Measurements from ENCODE around the gene SWT1. TPM values are rescaled to one million over a fixed set of nuclear protein-coding genes. Genes with fewer than 3 reads are reported as not detected.
"Not testable (repeated sequence)": the region's sequence is repeated elsewhere in the genome, so short reads cannot be mapped to it uniquely, and the experiment has no call there.

Gene SWT1
- total RNA-seq, 1 donor from 2014 or later = 2.2 TPM

- intact Hi-C loops (cut with micrococcal nuclease) = loop anchor here (1.0 to 5.0 kb wide), 14 partner anchors 22 to 1058 kb away; partner anchors contain the start of genes EDEM3, NIBAN1, ODR4 and RNF2
Observed at GRCh38 chr1:185317034-185317885, 160.3 kb downstream of the SWT1 start, which contains the start of gene IVNS1ABP. TSS of gene IVNS1ABP (minus strand) at chr1:185317243. CDS start at chr1:185309493, 7,750 bp downstream.

DNA sequence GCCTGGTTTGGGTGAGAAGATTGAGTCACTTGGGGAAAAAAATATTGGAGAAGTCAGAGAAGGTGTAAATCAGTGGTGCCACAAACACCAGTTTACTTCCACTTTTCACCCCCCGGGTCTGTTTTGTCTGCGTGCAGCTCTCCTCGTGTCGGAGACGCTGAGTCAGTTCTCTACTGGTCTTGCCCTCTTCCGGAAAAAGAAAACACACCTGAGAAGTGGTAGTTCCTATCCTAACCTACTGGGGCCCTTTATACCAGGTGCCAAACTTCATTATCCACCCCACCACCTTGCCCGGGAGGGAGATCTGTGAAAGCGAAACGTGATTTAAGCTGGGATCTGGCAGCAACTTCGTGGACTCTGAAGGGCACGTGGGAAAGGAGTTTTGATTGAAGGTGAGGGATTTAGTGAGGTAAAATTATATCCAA is 160.9 kb downstream of the SWT1 start:
- intact Hi-C loops (cut with micrococcal nuclease) = loop anchor here (1.0 to 5.0 kb wide), 14 partner anchors 21 to 1057 kb away; partner anchors contain the start of genes EDEM3, NIBAN1, ODR4 and RNF2

- intact Hi-C loops (cut with micrococcal nuclease) = loop anchor here (5.0 kb wide), 2 partner anchors 346 to 511 kb away; partner anchors contain the start of gene NIBAN1
Observed at GRCh38 chr1:185318431-185319138, 161.6 kb downstream of the SWT1 start.

DNA sequence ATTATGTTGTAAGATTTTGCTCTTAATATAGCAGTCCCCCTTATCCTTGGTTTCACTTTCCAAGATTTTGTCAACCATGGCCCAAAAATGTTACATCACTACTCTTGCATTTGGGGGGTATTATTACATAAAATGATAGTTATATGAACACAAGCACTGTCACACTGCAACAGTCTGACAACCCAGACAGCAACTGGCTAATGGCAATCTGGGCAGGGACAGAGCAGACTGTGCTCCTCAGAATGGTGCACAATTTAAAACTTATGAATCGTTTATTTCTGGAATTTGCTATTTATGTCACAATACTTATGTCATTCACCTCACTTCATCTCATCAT is 162.1 kb downstream of the SWT1 start:
- intact Hi-C loops (cut with micrococcal nuclease) = loop anchor here (5.0 kb wide), 2 partner anchors 347 to 512 kb away; partner anchors contain the start of gene NIBAN1

GRCh38 chr1:185321104-185321503 is 164.1 kb downstream of the SWT1 start:
- intact Hi-C loops (cut with micrococcal nuclease) = not testable (repeated sequence)

DNA sequence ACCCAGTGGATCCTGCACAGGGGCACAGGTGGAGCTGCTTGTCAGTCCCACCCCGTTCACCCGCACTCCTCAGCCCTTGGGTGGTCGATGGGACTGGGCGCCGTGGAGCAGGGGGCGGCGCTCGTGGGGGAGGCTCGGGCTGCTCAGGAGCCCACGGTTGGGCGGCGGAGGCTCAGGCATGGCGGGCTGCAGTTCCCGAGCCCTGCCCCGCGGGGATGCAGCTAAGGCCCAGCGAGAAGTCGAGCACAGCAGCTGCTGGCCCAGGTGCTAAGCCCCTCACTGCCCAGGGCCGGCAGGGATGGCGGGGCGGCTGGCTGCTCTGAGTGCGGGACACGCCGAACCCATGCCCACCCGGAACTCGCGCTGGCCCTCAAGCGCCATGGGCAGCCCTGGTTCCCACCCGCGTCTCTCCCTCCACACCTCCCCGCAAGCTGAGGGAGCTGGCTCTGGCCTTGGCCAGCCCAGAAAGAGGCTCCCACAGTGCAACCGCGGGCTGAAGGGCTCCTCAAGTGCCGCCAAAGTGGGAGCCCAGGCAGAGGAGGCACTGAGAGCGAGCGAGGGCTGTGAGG is 164.8 kb downstream of the SWT1 start:
- intact Hi-C loops (cut with micrococcal nuclease) = not testable (repeated sequence)

GRCh38 chr1:185322636-185323035 is 165.7 kb downstream of the SWT1 start:
- intact Hi-C loops (cut with micrococcal nuclease) = no loop called here

DNA sequence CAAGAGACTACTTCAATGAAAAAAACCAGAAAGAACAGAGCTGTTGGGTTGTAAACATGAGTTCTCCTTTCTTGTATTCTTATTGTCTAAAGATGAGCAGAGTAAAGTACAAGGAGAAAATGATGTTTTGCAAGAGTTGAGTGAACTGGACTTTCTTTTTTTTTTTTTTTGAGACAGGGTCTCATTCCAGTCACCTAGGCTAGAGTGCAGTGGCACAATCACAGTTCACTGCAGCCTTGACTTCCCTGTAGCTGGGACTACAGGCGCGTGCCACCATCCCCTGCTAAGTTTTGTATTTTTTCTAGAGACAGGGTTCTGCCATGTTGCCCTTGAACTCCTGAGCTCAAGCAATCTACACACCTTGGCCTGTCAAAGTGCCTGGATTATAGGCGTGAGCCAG is 167.2 kb downstream of the SWT1 start:
- intact Hi-C loops (cut with micrococcal nuclease) = no loop called here

GRCh38 chr1:185325413-185325812 is 168.4 kb downstream of the SWT1 start:
- intact Hi-C loops (cut with micrococcal nuclease) = no loop called here

GRCh38 chr1:185328255-185328654 is 171.3 kb downstream of the SWT1 start:
- intact Hi-C loops (cut with micrococcal nuclease) = no loop called here

DNA sequence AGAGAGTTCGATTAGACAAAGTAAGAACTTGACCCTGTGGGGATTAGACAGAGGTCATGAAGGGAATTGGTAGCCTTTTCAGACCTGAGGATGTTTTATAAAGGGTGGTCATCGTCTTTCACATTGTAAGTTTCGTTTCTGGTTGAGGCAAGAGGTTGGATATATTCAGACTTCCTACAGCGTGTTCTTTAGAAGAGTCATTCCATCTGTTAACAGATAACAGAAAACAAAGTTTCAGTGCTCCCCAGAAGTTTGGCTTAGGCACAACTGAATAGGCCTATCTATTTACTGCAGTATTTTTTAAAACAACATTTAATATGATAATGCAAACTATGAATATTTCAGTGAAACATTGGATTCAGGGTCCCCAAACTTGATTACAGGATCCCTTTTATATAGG is 177.2 kb downstream of the SWT1 start:
- intact Hi-C loops (cut with micrococcal nuclease) = no loop called here

GRCh38 chr1:185337246-185337645 is 180.3 kb downstream of the SWT1 start:
- intact Hi-C loops (cut with micrococcal nuclease) = no loop called here

DNA sequence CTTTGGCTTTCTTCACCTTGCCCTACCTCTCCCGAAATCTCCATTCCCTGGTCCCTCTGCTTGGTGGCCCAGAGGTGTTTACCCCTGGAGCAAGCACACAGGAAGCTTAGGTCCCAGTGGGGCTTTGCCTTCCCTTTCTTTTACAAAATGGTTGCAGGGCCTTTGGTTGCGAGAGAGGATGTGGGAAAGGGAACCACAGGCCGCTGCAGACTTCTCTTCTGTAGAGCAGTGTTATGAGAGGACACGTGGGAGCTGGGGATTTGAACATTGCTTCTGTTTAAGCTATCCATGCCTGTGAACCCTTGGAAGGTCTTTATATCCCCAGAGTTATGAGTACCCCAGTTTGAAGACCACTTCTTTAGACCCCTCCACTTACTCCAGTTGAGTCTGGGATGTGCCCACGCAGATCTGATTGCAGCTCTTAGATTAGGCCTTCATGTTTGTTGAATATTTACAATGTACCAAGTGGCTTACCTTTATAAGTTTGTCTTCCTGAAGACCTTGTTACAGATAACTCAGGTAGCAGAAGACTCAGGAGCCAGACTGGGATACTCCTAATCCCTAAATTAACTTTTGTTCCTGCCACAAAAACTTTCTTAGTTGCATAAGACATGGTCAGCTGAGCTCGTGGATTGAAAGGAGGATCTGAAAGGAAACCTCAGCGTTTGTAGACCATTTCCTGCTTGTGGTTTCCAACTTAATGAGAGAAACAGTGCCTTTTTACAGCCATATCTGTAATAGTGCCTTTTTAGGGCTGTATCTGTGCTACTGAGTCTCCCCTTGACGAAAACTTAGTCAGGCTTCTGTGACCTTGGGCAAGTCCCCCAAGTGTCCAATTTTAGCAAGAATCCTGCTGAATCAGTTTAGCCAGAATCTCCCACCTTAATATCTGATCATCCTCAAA is 182.0 kb downstream of the SWT1 start:
- intact Hi-C loops (cut with micrococcal nuclease) = loop anchor here (1.0 kb wide), 4 partner anchors 22 to 221 kb away; partner anchors contain the start of gene IVNS1ABP

DNA sequence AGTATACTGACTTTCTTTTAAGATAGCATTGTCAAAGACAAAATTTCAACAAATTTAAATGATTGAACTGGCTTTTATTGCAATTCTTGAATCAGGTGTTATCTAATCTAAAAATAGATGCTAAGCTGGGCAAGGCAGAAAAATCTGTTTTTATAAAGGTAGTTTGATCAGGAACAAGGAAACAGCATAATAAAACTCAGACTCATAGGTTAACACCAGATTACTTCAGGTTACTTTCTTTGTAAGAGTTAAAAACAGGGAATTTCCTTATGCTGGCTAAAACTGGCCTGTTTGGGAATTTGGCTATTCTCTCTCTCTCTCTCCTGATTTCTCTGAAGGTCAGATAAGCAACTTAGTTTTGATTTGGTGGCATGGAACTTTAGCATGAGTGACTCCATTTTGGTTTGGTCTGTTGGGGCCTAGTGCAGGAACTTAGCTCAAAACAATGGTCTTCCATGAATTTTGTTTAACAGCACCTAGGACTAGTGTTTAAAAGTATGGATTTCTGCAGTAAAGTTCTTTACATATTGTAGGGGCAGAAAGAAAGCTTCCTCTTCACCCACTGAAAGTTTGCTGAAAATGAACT is 184.3 kb downstream of the SWT1 start:
- intact Hi-C loops (cut with micrococcal nuclease) = no loop called here

Other genes starting within 250 kb of the SWT1 start
- gene NIBAN1, start 182.7 kb upstream of the SWT1 start, total RNA-seq = 57.4 and 60.3 TPM in 2 replicates
- 19.0 and 20.3 TPM in 2 replicates for gene RNF2, start 111.6 kb upstream of the SWT1 start, total RNA-seq
- gene TRMT1L, start 214 bp upstream of the SWT1 start, total RNA-seq = 21.3 and 26.3 TPM in 2 replicates
- gene IVNS1ABP, start 160.1 kb downstream of the SWT1 start, total RNA-seq = 97.8 and 108 TPM in 2 replicates